HepG2 (cell line): Measurements from ENCODE around the gene ATP2B3. TPM values are rescaled to one million over a fixed set of nuclear protein-coding genes. Genes with fewer than 3 reads are reported as not detected.

Experiments used
- ATAC-seq: fragments of 200-7000 bp; cut with Tn5 transposase; 3 replicates; pipeline ENCODE4 v1.9.1; 2020; ENCODE audit warnings: mild to moderate bottlenecking, moderate library complexity
- BruUV-seq: library from RNA; stranded (reverse); fragments of 400-500 nt; replicated peaks from 2 replicates; lab custom pipeline; 2021; lab: Mats Ljungman, UMichigan
- CTCF ChIA-PET: fragments of 300-600 bp; formaldehyde crosslinking; extraction: SDS; loops from one replicate; lab custom pipeline; 2021; ENCODE audit warnings: low total read pairs, inconsistent platforms, low intra/inter-chr PET ratio; lab: Yijun Ruan, JAX
- POLR2A ChIA-PET: fragments of 350-600 bp; sonication (Branson Sonifier 250); formaldehyde crosslinking; loops from one replicate; lab custom pipeline; 2020; ENCODE audit warnings: antibody characterized with exemption, inconsistent platforms; lab: Yijun Ruan, JAX
- DNase-seq: peaks from one replicate; pipeline ENCODE4 v3.0.0-alpha.2; 2015; ENCODE audit warnings: low spot score
- FAIRE-seq: peaks from 3 replicates; lab custom pipeline; 2011; peaks lifted over from hg19 to GRCh38; lab: Jason Lieb, UNC
- H2AFZ ChIP-seq: one replicate; pipeline ENCODE4 v1.6.1; 2011; ENCODE audit warnings: low read length, inconsistent platforms
- H3K27ac ChIP-seq: fragments of 300-600 bp; 3 replicates; pipeline ENCODE4 v1.8.0; 2011; ENCODE audit warnings: mixed run types, mild to moderate bottlenecking, mixed read lengths, low read length, inconsistent platforms; ENCODE audit not compliant: insufficient read depth; ENCODE audit errors: extremely low read length
- H3K27me3 ChIP-seq, 2 experiments: fragments of 200-600 bp in 1 of 2; 2 replicates in 1 of 2; 3 replicates in 1 of 2; pipeline versions ENCODE4 v1.6.0 to v1.8.0; 2011; ENCODE audit warnings: low read length in 2 of 2, mild to moderate bottlenecking in 2 of 2, moderate library complexity in 2 of 2, inconsistent platforms in 1 of 2; ENCODE audit not compliant: insufficient read depth in 2 of 2, control insufficient read depth in 1 of 2
- H3K36me3 ChIP-seq, 2 experiments: fragments of 200-600 bp in 1 of 2; replicated peaks in 1 of 2; 2 replicates in 1 of 2; 3 replicates in 1 of 2; pipeline versions ENCODE4 v1.5.1 to v1.8.0; 2011; ENCODE audit warnings: low read length in 2 of 2, inconsistent platforms in 1 of 2; ENCODE audit not compliant: insufficient read depth in 2 of 2, control insufficient read depth in 1 of 2
- H3K4me1 ChIP-seq: 2 replicates; pipeline ENCODE4 v1.5.1; 2012; ENCODE audit warnings: low read length, inconsistent platforms; ENCODE audit not compliant: insufficient read depth
- H3K4me2 ChIP-seq: 2 replicates; pipeline ENCODE4 v1.6.0; 2011; ENCODE audit warnings: low read depth, low read length, inconsistent platforms
- H3K4me3 ChIP-seq, 3 experiments: fragments of 200-600 bp in 1 of 3; sonication (generic), shearing (Covaris generic) in 1 of 3; replicated peaks in 1 of 3; 2 replicates each; pipeline ENCODE4 v1.5.1; 2011 to 2016; ENCODE audit warnings: low read length in 3 of 3, inconsistent platforms in 2 of 3, low read depth in 2 of 3, mild to moderate bottlenecking in 2 of 3, control low read depth in 1 of 3, mixed read lengths in 1 of 3; ENCODE audit not compliant: insufficient read depth in 1 of 3
- H3K79me2 ChIP-seq: one replicate; pipeline ENCODE4 v1.6.1; 2011; ENCODE audit warnings: low read length, inconsistent platforms; ENCODE audit not compliant: insufficient read depth
- H3K9ac ChIP-seq: 2 replicates; pipeline ENCODE4 v1.6.0; 2011; ENCODE audit warnings: mild to moderate bottlenecking, low read depth, low read length, inconsistent platforms; ENCODE audit not compliant: insufficient read depth
- H3K9me3 ChIP-seq: 2 replicates; pipeline ENCODE4 v1.5.1; 2012; ENCODE audit warnings: mild to moderate bottlenecking, low read length
- H4K20me1 ChIP-seq: 2 replicates; pipeline ENCODE4 v1.6.0; 2011; ENCODE audit warnings: inconsistent platforms, mild to moderate bottlenecking, low read length, moderate library complexity; ENCODE audit not compliant: insufficient read depth
- ESRRA ChIP-seq: sonication (generic); formaldehyde crosslinking; IDR thresholded peaks from 2 replicates; pipeline ENCODE4 v1.5.1; 2020; ENCODE audit warnings: mild to moderate bottlenecking, low read depth, missing genetic modification reagents
- HNRNPLL ChIP-seq: fragments of 200-400 bp; formaldehyde crosslinking; IDR thresholded peaks from 2 replicates; pipeline ENCODE4 v1.6.1; 2017; ENCODE audit warnings: mild to moderate bottlenecking, low read depth, low read length; ENCODE audit not compliant: poor library complexity, severe bottlenecking
- KDM1A ChIP-seq: IDR thresholded peaks from 2 replicates; pipeline ENCODE4 v1.6.1; 2016; ENCODE audit warnings: missing compliant biosample characterization
- POLR2AphosphoS5 ChIP-seq: IDR thresholded peaks from 2 replicates; pipeline ENCODE4 v1.6.1; 2012; ENCODE audit warnings: low read depth, low read length
- SAP130 ChIP-seq: IDR thresholded peaks from 2 replicates; pipeline ENCODE4 v1.6.1; 2016; ENCODE audit warnings: low read depth
- SUZ12 ChIP-seq: fragments of 150-350 bp; IDR thresholded peaks from 2 replicates; pipeline ENCODE4 v1.6.1; 2014; ENCODE audit warnings: low read depth, low read length
- ZNF354B ChIP-seq: sonication (generic); formaldehyde crosslinking; IDR thresholded peaks from 2 replicates; pipeline ENCODE4 v1.8.0; 2022; ENCODE audit warnings: mild to moderate bottlenecking, missing genetic modification reagents
- ZNF598 ChIP-seq: sonication (generic); formaldehyde crosslinking; IDR thresholded peaks from 2 replicates; pipeline ENCODE4 v1.5.1; 2020; ENCODE audit warnings: mild to moderate bottlenecking, missing genetic modification reagents, borderline replicate concordance
- ZNF746 ChIP-seq: sonication (generic); formaldehyde crosslinking; IDR thresholded peaks from 2 replicates; pipeline ENCODE4 v1.8.0; 2022; ENCODE audit warnings: mild to moderate bottlenecking, missing genetic modification reagents
- ZNF781 ChIP-seq: sonication (generic); formaldehyde crosslinking; IDR thresholded peaks from 2 replicates; pipeline ENCODE4 v1.5.1; 2020; ENCODE audit warnings: borderline replicate concordance, mild to moderate bottlenecking, missing genetic modification reagents; ENCODE audit errors: not compliant biosample characterization
- WGBS: methylation state at CpG from one replicate; pipeline ENCODE4 v1.1.6; 2017; ENCODE audit warnings: low lambda C conversion rate; 5-methylcytosine and 5-hydroxymethylcytosine counted together
- in situ Hi-C: cut with HindIII; loops from 2 replicates; pipeline ENCODE4 v1.10.0; 2017; ENCODE audit warnings: low pct_unique_long_range_greater_than_20kb; ENCODE audit not compliant: extremely low pct_ligation_motif_present
- intact Hi-C: fragments of 100-400 bp; cut with micrococcal nuclease; formaldehyde crosslinking; loops from one replicate; pipeline ENCODE4 v1.10.0; 2022; ENCODE audit not compliant: unreplicated experiment
- polyA plus RNA-seq, 8 experiments: library from polyadenylated mRNA; depleted of rRNA in 3 of 8; stranded (reverse) in 7 of 8; unstranded in 1 of 8; fragments of >200 nt; fragmentation: Illumina TruSeq in 4 of 8; extraction: Trizol in 4 of 8; gene quantifications; 2 replicates each; pipeline versions ENCODE4 v1.2.1 to v1.2.3, GENCODE V29; 2011 to 2016; ENCODE audit warnings: low read depth in 4 of 8, missing spikeins in 1 of 8, mixed read lengths in 1 of 8; ENCODE audit not compliant: insufficient read depth in 1 of 8
- total RNA-seq, 5 experiments: library from RNA; depleted of rRNA; stranded (reverse); fragments of >200 nt; fragmentation: Illumina TruSeq; extraction: Trizol; gene quantifications; 2 replicates each; pipeline ENCODE4 v1.2.3, GENCODE V29; 2016; ENCODE audit warnings: low read depth in 1 of 5
- TF ChIP-seq, protein P1 (sequence below): sonication (generic); formaldehyde crosslinking; IDR thresholded peaks from 2 replicates; pipeline ENCODE4 v1.5.1; 2020; ENCODE audit warnings: missing genetic modification reagents, mild to moderate bottlenecking, borderline replicate concordance
- TF ChIP-seq, protein P2 (sequence below): sonication (generic); formaldehyde crosslinking; IDR thresholded peaks from 2 replicates; pipeline ENCODE4 v1.5.1; 2020; ENCODE audit warnings: mild to moderate bottlenecking, missing genetic modification reagents, borderline replicate concordance
- TF ChIP-seq, protein P3 (sequence below): sonication (generic); formaldehyde crosslinking; IDR thresholded peaks from 2 replicates; pipeline ENCODE4 v1.4.0; 2020; ENCODE audit warnings: missing genetic modification reagents
- TF ChIP-seq, protein P4 (sequence below), 2 experiments: fragments of 450-650 bp in 1 of 2; sonication (generic) in 1 of 2; formaldehyde crosslinking; IDR thresholded peaks; 2 replicates each; pipeline versions ENCODE4 v1.5.0 to v1.8.0; 2020 to 2022; ENCODE audit warnings: mild to moderate bottlenecking in 1 of 2, missing genetic modification reagents in 1 of 2
- TF ChIP-seq, protein P5 (sequence below): sonication (generic); formaldehyde crosslinking; IDR thresholded peaks from 2 replicates; pipeline ENCODE4 v1.4.0; 2020; ENCODE audit warnings: missing genetic modification reagents, mild to moderate bottlenecking, borderline replicate concordance

Gene ATP2B3
- total and polyA plus RNA-seq, 2 of the 13 experiments (the other 11 are each of a cell fraction or from before 2014, with no cell fraction given): not detected

DNA sequence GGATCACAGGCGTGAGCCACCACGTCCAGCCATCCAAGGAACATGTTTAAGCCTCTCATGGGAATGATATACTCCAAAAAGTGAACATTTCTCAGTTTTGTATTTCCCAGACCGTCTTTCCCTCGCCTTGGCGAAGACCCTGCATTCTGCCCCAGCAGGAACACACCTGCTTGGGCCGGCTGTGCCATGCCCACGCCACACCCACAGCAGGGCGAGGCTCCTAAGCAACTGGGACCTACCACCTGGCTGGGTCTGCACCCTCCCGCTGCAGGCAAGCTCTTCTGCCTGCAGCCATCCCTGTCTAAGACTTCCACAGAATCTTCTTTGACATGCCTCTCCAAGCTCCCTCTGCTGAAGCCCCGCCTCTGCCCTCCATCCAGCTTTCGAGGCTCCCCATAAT lies 77.9 kb downstream of the ATP2B3 start:
- Histone ChIP-seq H3K36me3 (peaks cover 3 to 7% of the 10 kb centered on the region in 2 experiments; a peak in 3 of 5 replicates), H3K4me3 (no peak overlapping the region), H3K9me3 (no peaks in the 10 kb centered on the region), H3K27ac (no peak overlapping the region), H3K27me3 (no peaks in the 10 kb centered on the region; a peak in 1 of 5 replicates), H3K4me1 (peaks cover 22% of the 10 kb centered on the region)
- in situ Hi-C loops: no loop called here
- DNase-seq (no peak), ATAC-seq (no peak), FAIRE-seq (no peak)
- WGBS: 100% methylated on average over 2 of the region's 11 CpGs
- intact Hi-C loops: no loop called here
- TF ChIP-seq, protein P1, sequence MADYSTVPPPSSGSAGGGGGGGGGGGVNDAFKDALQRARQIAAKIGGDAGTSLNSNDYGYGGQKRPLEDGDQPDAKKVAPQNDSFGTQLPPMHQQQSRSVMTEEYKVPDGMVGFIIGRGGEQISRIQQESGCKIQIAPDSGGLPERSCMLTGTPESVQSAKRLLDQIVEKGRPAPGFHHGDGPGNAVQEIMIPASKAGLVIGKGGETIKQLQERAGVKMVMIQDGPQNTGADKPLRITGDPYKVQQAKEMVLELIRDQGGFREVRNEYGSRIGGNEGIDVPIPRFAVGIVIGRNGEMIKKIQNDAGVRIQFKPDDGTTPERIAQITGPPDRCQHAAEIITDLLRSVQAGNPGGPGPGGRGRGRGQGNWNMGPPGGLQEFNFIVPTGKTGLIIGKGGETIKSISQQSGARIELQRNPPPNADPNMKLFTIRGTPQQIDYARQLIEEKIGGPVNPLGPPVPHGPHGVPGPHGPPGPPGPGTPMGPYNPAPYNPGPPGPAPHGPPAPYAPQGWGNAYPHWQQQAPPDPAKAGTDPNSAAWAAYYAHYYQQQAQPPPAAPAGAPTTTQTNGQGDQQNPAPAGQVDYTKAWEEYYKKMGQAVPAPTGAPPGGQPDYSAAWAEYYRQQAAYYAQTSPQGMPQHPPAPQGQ (CRISPR knock-in tag): no peak
- TF ChIP-seq, protein P2, sequence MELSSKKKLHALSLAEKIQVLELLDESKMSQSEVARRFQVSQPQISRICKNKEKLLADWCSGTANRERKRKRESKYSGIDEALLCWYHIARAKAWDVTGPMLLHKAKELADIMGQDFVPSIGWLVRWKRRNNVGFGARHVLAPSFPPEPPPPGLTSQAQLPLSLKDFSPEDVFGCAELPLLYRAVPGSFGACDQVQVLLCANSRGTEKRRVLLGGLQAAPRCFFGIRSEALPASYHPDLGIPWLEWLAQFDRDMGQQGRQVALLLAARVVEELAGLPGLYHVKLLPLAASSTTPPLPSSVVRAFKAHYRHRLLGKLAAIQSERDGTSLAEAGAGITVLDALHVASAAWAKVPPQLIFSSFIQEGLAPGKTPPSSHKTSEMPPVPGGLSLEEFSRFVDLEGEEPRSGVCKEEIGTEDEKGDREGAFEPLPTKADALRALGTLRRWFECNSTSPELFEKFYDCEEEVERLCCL (CRISPR knock-in tag): no peak
- TF ChIP-seq, protein P3, sequence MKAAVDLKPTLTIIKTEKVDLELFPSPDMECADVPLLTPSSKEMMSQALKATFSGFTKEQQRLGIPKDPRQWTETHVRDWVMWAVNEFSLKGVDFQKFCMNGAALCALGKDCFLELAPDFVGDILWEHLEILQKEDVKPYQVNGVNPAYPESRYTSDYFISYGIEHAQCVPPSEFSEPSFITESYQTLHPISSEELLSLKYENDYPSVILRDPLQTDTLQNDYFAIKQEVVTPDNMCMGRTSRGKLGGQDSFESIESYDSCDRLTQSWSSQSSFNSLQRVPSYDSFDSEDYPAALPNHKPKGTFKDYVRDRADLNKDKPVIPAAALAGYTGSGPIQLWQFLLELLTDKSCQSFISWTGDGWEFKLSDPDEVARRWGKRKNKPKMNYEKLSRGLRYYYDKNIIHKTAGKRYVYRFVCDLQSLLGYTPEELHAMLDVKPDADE (CRISPR knock-in tag): no peak
- no peak for TF ChIP-seq SUZ12
- TF ChIP-seq ZNF746 (CRISPR knock-in tag): no peak
- TF ChIP-seq HNRNPLL: no peak
- TF ChIP-seq, protein P4, sequence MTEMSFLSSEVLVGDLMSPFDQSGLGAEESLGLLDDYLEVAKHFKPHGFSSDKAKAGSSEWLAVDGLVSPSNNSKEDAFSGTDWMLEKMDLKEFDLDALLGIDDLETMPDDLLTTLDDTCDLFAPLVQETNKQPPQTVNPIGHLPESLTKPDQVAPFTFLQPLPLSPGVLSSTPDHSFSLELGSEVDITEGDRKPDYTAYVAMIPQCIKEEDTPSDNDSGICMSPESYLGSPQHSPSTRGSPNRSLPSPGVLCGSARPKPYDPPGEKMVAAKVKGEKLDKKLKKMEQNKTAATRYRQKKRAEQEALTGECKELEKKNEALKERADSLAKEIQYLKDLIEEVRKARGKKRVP (CRISPR knock-in tag; IDR thresholded peaks at IDR 0.05): no peak
- no peak for TF ChIP-seq ZNF598 (CRISPR knock-in tag)
- TF ChIP-seq, protein P5, sequence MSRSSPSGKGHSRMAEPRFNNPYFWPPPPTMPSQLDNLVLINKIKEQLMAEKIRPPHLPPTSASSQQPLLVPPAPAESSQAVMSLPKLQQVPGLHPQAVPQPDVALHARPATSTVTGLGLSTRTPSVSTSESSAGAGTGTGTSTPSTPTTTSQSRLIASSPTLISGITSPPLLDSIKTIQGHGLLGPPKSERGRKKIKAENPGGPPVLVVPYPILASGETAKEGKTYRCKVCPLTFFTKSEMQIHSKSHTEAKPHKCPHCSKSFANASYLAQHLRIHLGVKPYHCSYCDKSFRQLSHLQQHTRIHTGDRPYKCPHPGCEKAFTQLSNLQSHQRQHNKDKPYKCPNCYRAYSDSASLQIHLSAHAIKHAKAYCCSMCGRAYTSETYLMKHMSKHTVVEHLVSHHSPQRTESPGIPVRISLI: no peak
- no peak for TF ChIP-seq ZNF781
- no peak for TF ChIP-seq ZNF354B (CRISPR knock-in tag)
- TF ChIP-seq POLR2AphosphoS5: no peak
- no peak for TF ChIP-seq KDM1A
- no peak for TF ChIP-seq SAP130 (CRISPR knock-in tag)
- no peak for TF ChIP-seq ESRRA (CRISPR knock-in tag)
- TF ChIP-seq, all 625 proteins: peak for 0
- Histone ChIP-seq H4K20me1 (no peaks in the 10 kb centered on the region), H3K9ac (no peak overlapping the region), H2AFZ (no peak overlapping the region), H3K79me2 (peaks cover 9% of the 10 kb centered on the region), H3K4me2 (no peak overlapping the region)
- no TSS peak for BruUV-seq
- CTCF ChIA-PET: no interaction called here
- POLR2A ChIA-PET: no interaction called here
